HL-60 (cell line): ENCODE measurements around the gene CDH19.

Experiments
- DNase-seq, 2 experiments: peaks; one replicate each; pipeline ENCODE4 v3.0.0-alpha.2; 2010 to 2020; ENCODE audit warnings: low read depth in 1 of 2, low spot score in 1 of 2
- H3K27ac ChIP-seq: fragments of 250-450 bp; sonication (Bioruptor Pico); replicated peaks from 2 replicates; pipeline ENCODE4 v1.5.1; 2020; ENCODE audit warnings: mild to moderate bottlenecking, moderate library complexity
- H3K27me3 ChIP-seq: fragments of 250-450 bp; sonication (Bioruptor Pico); 2 replicates; pipeline ENCODE4 v1.5.1; 2021; ENCODE audit warnings: mild to moderate bottlenecking, moderate library complexity; ENCODE audit not compliant: insufficient read depth, poor library complexity, severe bottlenecking
- H3K4me3 ChIP-seq: replicated peaks from 2 replicates; pipeline ENCODE4 v1.5.1; 2011; ENCODE audit warnings: mild to moderate bottlenecking, control low read depth, low read length; ENCODE audit not compliant: insufficient read depth
- CTCF ChIP-seq: IDR thresholded peaks from one replicate; pipeline ENCODE4 v1.5.1; 2011; ENCODE audit warnings: low read length, control low read depth, inconsistent platforms; ENCODE audit not compliant: insufficient read depth
- GABPA ChIP-seq: IDR thresholded peaks from 2 replicates; pipeline ENCODE4 v1.6.1; 2012; ENCODE audit warnings: low read depth
- POLR2AphosphoS5 ChIP-seq: IDR thresholded peaks from 2 replicates; pipeline ENCODE4 v1.6.1; 2012; ENCODE audit warnings: low read depth
- REST ChIP-seq: IDR thresholded peaks from 2 replicates; pipeline ENCODE4 v1.6.1; 2012; ENCODE audit warnings: low read depth; ENCODE audit not compliant: insufficient replicate concordance
- SPI1 ChIP-seq: IDR thresholded peaks from 2 replicates; pipeline ENCODE4 v1.6.1; 2012; ENCODE audit warnings: low read depth, mild to moderate bottlenecking, borderline replicate concordance
- long read RNA-seq: library from polyadenylated mRNA; unstranded; transcript quantifications from one replicate; pipeline ENCODE4 v2.0.0, GENCODE V29; 2020

The CDH19 gene
- long read RNA-seq: 0 reads

GRCh38 chr18:66603941-66604627, at the start of gene CDH19:
TSS of gene CDH19 (minus strand) at chr18:66604090. CDS start at chr18:66572204, 31,886 bp downstream.
- no peak for DNase-seq
- Histone ChIP-seq H3K27me3 (no peaks in the 10 kb centered on the region), H3K4me3 (no peak within 1 kb of the TSS), H3K27ac (no peak within 1 kb of the TSS)
- TF ChIP-seq CTCF (no peak), SPI1 (no peak), REST (no peak), GABPA (no peak), POLR2AphosphoS5 (no peak)

GRCh38 chr18:66647671-66648070, 43.8 kb upstream of the CDH19 start:
- DNase-seq: no peak
- no peaks in the 10 kb centered on the region for H3K27me3 ChIP-seq
- TF ChIP-seq POLR2AphosphoS5: no peak
- no peak for TF ChIP-seq CTCF
- H3K27ac ChIP-seq: no peak overlapping the region
- H3K4me3 ChIP-seq: no peak overlapping the region

GRCh38 chr18:66646609-66647008, 42.7 kb upstream of the CDH19 start:
- Histone ChIP-seq H3K27me3 (no peaks in the 10 kb centered on the region), H3K27ac (no peak overlapping the region), H3K4me3 (no peak overlapping the region)
- no peak for TF ChIP-seq REST
- no peak for DNase-seq

GRCh38 chr18:66645983-66646382, 42.1 kb upstream of the CDH19 start:
- no peak overlapping the region for H3K4me3 ChIP-seq
- TF ChIP-seq CTCF: no peak
- no peak for TF ChIP-seq SPI1
- TF ChIP-seq REST: no peak
- no peak for TF ChIP-seq GABPA
- TF ChIP-seq POLR2AphosphoS5: no peak
- H3K27ac ChIP-seq: no peak overlapping the region
- no peak for DNase-seq
- no peaks in the 10 kb centered on the region for H3K27me3 ChIP-seq
